ENCODE data around the gene PRKG2. TPM values are rescaled to one million over a fixed set of nuclear protein-coding genes. Genes with fewer than 3 reads are reported as not detected.
A peak's percentile ranks its signal among the peaks of the same experiment; 100 is the strongest.

PRKG2 gene
- total RNA-seq, 1 experiment from 2014 or later = 1.9 TPM

GRCh38 chr4:81137894-81138293, 77.1 kb downstream of the PRKG2 start:
- no peak overlapping the region for H3K4me2 ChIP-seq (ENCODE audit: insufficient read depth, insufficient read length, low read length)
- no peak overlapping the region for H3K56ac ChIP-seq (ENCODE audit: insufficient read length, low read depth, low read length)
- no peak overlapping the region for H4K91ac ChIP-seq (ENCODE audit: insufficient read length, low read depth, low read length)
- H3K4me1 ChIP-seq (ENCODE audit: insufficient read depth, low read length) = peaks cover 5% of the 10 kb centered on the region; the same call in 1 of the 2 replicates
- H3K27me3 ChIP-seq (ENCODE audit: insufficient read depth, low read length) = no peaks in the 10 kb centered on the region
- H2BK15ac ChIP-seq (ENCODE audit: low read depth, low read length) = no peak overlapping the region
- H3K23ac ChIP-seq (ENCODE audit: insufficient read length, low read depth, low read length) = no peak overlapping the region
- no peak overlapping the region; the same call in 1 of the 2 replicates for H3K14ac ChIP-seq (ENCODE audit: insufficient read depth, low read length)
- H4K8ac ChIP-seq (replicated peaks; ENCODE audit: insufficient read length, low read depth, low read length) = no peak overlapping the region
- TF ChIP-seq CTCF (conservative IDR thresholded peaks at IDR 0.05) = no peak
- no peak overlapping the region for H2AFZ ChIP-seq (ENCODE audit: low read length)
- H3K18ac ChIP-seq (ENCODE audit: insufficient read length, low read depth, low read length) = no peak overlapping the region
- DNase-seq = no peak
- no peak overlapping the region for H2BK120ac ChIP-seq (ENCODE audit: low read depth, low read length, poor library complexity, severe bottlenecking)
- H3K9ac ChIP-seq (ENCODE audit: extremely low read depth, insufficient read length, low read length) = no peak overlapping the region
- Mint-ChIP-seq H3K4me1 (peaks cover 14 to 15% of the 10 kb centered on the region in 2 experiments), H3K27me3 (ENCODE audit: low read depth) (no peaks in the 10 kb centered on the region), H3K36me3 (ENCODE audit: insufficient read depth in 1 of 3, low read depth in 3 of 3) (no peaks in the 10 kb centered on the region; a peak in 1 of 7 replicates), H3K27ac (no peak overlapping the region; a peak in 1 of 7 replicates), H3K9me3 (no peaks in the 10 kb centered on the region), H3K4me3 (no peak overlapping the region)
- no peak overlapping the region for H2BK5ac ChIP-seq (ENCODE audit: insufficient read length, low read length)
- WGBS (ENCODE audit: extremely low coverage, insufficient read length, low lambda C conversion rate) = no CpG with 5 or more reads among the region's 4 CpGs
- H4K5ac ChIP-seq (ENCODE audit: insufficient read length, low read depth, low read length) = peak overlapping the region; percentile 90
- H3K79me1 ChIP-seq (ENCODE audit: insufficient read depth, low read depth, low read length, poor library complexity, severe bottlenecking) = no peaks in the 10 kb centered on the region
- no peaks in the 10 kb centered on the region for H3K79me2 ChIP-seq (ENCODE audit: insufficient read depth, low read length)
- no peak overlapping the region for H3K27ac ChIP-seq (ENCODE audit: insufficient read length, low read depth, low read length)
- no peaks in the 10 kb centered on the region for H3K23me2 ChIP-seq (ENCODE audit: insufficient read length, low read depth, low read length, poor library complexity, severe bottlenecking)
- H3K9me3 ChIP-seq (ENCODE audit: control insufficient read depth, low read depth, low read length) = no peaks in the 10 kb centered on the region
- no peak overlapping the region for H3K4ac ChIP-seq (ENCODE audit: low read depth, low read length)
- H2AK5ac ChIP-seq (ENCODE audit: insufficient read length, low read length) = no peak overlapping the region
- no peaks in the 10 kb centered on the region for H4K20me1 ChIP-seq (ENCODE audit: control insufficient read depth, insufficient read depth, insufficient read length)
- no peak overlapping the region for H2BK20ac ChIP-seq (ENCODE audit: low read depth, low read length, poor library complexity, severe bottlenecking)
- no peak overlapping the region for H3T11ph ChIP-seq (ENCODE audit: low read length)
- no peak overlapping the region for H2BK12ac ChIP-seq (ENCODE audit: insufficient read length, low read depth, low read length)

Measured in H9 (cell line).